NCI-H510A treated with DMSO at 0.1 percent for 48 hours (cell line): Measurements from ENCODE around the gene PIF1.
A peak's percentile ranks its signal among the peaks of the same experiment; 100 is the strongest.
"Not testable (repeated sequence)": the region's sequence is repeated elsewhere in the genome, so short reads cannot be mapped to it uniquely, and the experiment has no call there.

Experiments
- DNase-seq: peaks from one replicate; lab custom pipeline; 2025; lab: John Stamatoyannopoulos, UW

PIF1 gene

DNA sequence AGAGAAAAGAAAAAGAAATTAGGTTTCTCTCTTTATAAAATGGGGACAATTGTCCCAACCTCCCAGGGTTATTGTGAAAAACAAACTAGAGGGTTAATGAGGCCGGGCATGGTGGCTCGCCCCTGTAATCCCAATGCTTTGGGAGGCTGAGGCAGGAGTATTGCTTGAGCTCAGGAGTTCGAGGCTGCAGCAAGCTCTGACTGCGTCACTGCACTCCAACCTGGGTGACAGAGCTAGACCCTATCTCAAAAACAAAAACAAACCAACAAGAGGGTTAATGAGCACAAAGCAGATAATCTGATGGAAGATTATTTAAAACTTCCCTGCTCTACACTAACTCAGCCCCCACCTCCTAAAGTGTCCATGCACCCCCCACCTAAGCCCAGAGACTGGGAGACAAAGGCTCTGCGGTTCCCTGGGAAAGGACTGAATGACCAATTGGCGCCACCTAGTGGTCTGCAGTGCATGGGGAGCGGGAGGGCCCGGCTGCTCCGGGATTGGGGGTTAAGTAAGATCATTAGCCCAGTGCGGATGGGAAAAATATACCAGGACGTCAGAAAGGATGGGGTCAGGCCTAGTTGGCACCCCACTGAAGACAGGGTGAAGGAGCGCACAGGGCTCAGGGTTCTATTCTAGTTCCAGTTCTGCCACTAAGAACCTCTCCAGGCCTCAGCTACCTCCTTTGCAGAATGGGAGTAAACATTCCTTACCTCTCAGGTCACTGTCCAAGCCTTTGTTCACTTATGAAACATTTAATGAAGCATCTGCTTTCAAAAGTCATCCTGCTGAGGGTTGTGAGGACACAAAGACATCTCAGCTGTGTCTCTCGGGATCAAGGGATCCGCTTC lies 15.6 kb downstream of the PIF1 start:
- DNase-seq = peak; percentile 62

- no peak for DNase-seq
Observed at GRCh38 chr15:64808785-64809453, 16.5 kb downstream of the PIF1 start.

GRCh38 chr15:64807751-64808222 lies 17.7 kb downstream of the PIF1 start:
- no peak for DNase-seq

DNA sequence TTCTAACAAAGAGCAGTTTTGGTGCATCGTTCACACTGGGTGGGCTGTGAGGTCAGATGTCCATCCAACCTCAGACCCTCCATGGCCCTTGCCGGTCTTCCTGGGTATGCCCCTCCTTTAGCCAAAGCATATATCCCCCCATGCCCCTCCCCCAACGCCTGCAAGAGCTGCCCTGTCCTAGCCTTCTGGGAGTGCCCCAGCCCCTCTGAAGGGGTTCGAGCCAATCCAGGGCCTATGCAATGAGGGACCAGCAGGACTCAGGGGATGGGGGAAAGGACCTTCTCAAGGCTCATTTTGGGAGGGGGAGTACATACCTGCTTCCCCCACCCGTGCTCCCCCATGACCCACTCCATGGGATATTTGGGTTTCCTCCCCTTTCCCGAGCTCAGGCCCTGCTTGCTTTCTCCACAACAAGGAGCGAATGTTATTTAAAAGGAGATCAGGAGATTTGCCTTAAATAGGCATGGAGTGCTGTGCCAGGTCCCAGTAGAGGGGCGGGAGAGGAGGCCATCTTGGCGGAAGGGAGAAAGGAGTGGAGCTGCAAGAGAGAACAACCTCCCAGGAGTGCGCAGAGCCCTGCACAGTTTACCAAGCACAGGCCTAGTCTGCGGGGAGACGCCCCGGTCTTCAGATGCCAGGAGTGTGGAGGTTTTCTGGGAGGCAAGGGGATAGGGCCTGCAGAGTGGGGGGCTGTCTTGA lies 18.2 kb downstream of the PIF1 start:
- DNase-seq = no peak

DNA sequence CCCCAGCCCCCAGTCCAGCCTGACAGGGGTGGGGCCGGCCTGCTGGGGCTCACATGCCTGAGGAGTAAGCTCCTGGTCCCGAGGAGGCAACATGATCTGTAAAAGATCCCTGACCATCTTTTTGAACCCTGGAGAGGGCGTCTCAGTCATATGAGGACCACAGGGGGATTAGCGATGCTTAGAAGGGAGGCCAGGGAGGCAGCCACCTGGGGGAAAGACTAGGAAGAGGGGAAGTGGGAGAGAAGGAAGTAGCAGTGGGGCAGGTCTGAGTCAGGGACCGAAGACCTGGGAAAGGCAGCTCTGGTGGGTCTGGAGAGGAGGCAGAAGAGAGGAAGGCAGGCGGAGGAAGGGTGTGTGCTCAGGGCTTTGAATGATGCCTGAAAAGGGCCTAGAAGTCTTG lies 18.9 kb downstream of the PIF1 start:
- no peak for DNase-seq

- DNase-seq = no peak
Observed at GRCh38 chr15:64804619-64805018, 20.8 kb downstream of the PIF1 start.

GRCh38 chr15:64803526-64803925 lies 21.9 kb downstream of the PIF1 start:
- DNase-seq = no peak

DNA sequence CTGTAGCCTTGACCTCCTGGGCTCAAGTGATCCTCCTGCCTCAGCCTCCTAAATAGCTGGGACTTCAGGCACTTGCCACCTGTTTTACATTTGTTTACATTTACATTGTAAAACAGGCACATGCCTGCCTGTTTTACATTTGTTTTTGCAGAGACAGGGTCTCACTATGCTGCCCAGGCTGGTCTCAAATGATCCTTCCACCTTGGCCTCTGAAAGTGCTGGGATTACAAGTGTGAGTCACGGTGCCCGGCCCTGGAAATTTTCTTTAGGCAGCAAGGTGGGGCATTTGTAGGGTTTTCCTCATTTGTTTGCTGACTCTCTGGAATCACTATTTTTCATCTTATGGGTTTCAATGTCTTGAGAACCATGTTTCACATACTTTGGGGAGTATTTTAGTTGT lies 25.0 kb downstream of the PIF1 start:
- no peak for DNase-seq

DNA sequence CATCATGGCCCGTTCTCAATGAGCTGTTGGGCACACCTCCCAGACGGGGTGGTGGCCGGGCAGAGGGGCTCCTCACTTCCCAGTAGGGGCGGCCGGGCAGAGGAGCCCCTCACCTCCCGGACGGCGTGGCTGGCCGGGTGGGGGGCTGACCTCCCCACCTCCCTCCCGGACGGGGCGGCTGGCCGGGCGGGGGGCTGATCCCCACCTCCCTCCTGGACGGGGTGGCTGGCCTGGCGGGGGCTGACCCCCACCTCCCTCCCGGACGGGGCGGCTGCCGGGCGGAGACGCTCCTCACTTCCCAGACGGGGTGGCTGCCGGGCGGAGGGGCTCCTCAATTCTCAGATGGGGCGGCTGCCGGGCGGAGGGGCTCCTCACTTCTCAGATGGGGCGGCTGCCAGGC lies 26.5 kb downstream of the PIF1 start:
- not testable (repeated sequence) for DNase-seq

DNA sequence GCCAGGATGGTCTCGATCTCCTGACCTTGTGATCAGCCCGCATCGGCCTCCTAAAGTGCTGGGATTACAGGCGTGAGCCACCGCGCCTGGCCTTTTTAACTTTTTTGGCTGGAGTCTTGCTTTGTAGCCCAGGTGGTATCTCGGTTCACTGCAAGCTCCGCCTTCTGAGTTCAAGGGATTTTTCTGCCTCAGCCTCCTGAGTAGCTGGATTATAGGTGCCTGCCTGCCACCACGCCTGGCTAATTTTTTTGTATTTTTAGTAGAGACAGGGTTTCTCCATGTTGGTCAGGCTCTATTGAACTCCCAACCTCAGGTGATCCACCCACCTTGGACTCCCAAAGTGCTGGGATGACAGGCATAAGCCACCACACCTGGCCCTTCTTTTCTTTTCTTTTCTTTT lies 29.5 kb downstream of the PIF1 start:
- DNase-seq = not testable (repeated sequence)

DNA sequence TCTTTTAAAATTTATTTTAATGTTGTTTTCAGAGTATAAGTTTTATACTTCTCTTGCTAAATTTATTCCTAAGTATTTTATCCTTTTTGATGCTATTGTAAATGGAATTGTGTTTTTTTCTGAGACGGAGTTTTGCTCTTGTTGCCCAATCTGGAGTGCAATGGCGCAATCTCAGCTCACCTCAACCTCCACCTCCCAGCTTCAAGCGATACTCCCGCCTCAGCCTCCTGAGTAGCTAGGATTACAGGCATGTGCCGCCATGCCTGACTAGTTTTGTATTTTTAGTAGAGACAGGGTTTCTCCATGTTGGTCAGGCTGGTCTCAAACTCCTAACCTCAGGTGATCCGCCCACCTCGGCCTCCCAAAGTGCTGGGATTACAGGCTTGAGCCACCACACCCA lies 30.1 kb downstream of the PIF1 start:
- DNase-seq = not testable (repeated sequence)

GRCh38 chr15:64792282-64792681 lies 33.2 kb downstream of the PIF1 start:
- DNase-seq = no peak

- DNase-seq = no peak
Observed at GRCh38 chr15:64791401-64791800, 34.0 kb downstream of the PIF1 start.

- DNase-seq = no peak
Observed at GRCh38 chr15:64783796-64784195, 41.7 kb downstream of the PIF1 start.

DNA sequence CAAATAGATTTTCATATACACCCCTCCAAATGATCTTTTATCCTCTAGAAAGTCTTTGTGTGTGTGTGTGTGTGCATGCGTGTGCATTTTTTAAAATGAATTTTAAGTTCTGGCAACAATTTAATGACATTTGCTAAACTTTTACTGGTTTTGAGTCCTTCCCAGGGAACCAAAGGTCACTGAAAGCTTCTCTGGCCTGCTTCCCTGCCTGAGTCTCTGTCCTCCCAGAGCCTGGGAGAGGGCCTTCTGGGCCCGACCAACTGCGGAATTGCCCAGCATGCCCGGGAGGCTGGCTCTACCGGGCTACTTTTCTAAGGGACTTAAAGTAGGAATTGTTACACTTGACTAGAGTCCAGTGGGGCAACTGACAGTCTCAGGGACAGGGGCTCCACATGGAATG lies 42.7 kb downstream of the PIF1 start:
- no peak for DNase-seq

DNA sequence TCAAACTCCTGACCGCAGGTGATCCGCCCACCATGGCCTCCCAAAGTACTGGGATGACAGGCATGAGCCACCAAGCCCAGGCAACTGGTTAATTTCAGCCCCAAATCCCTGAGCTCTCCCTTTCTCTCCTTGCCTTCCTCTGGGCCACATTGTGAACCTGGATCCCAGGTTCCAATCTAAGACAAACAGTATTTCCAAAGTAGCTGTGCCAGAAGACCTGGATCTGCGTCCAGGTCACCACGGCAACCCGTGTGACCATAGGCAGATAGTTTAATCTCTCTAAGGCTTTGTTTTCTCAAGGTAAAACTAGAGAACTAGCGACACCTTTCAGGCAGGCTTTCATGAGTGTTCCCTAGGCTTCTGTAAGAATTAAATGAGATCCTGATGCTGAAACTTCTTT lies 44.1 kb downstream of the PIF1 start:
- no peak for DNase-seq

- DNase-seq = no peak
Observed at GRCh38 chr15:64780600-64781156, 44.8 kb downstream of the PIF1 start.

DNA sequence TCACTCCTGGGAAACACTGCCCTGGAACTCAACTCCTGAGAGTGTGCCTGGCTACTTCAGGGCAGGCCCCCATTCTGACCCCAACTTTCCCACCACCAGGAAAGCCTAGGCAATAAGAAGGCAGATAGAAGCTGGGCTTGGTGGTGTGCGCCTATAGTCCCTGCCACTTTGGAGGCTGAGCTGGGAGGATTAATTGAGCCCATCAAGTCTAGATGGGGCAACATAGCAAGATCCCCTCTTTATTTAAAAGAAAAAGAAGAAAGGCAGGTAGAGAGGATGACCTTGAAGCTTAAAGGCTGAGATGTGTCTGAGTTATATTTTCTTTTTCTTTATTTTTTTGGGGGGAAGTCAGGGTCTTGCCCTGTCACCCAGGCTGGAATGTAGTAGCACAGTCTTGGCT lies 45.8 kb downstream of the PIF1 start:
- no peak for DNase-seq

- DNase-seq = no peak
Observed at GRCh38 chr15:64779024-64779423, 46.4 kb downstream of the PIF1 start.

DNA sequence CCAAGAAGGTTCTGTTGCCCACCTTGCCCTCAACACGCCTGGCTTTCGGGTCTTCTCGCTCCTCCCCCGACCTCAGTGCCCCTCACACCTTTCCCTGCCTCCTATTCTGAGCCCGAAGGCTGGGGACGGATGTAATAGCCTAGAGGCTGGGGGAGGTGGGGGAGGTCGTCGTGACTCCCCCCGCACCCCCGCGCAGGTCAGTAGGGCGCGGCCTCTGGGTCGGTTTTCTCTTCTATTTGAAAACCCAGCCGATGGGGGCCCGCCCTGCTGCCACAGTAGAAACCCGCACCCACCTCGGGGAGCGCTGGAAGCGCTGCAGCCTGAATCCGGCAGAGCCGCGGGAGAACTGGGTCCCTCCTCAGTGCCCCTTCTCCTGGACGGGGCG lies 49.1 kb downstream of the PIF1 start:
- DNase-seq = no peak

DNA sequence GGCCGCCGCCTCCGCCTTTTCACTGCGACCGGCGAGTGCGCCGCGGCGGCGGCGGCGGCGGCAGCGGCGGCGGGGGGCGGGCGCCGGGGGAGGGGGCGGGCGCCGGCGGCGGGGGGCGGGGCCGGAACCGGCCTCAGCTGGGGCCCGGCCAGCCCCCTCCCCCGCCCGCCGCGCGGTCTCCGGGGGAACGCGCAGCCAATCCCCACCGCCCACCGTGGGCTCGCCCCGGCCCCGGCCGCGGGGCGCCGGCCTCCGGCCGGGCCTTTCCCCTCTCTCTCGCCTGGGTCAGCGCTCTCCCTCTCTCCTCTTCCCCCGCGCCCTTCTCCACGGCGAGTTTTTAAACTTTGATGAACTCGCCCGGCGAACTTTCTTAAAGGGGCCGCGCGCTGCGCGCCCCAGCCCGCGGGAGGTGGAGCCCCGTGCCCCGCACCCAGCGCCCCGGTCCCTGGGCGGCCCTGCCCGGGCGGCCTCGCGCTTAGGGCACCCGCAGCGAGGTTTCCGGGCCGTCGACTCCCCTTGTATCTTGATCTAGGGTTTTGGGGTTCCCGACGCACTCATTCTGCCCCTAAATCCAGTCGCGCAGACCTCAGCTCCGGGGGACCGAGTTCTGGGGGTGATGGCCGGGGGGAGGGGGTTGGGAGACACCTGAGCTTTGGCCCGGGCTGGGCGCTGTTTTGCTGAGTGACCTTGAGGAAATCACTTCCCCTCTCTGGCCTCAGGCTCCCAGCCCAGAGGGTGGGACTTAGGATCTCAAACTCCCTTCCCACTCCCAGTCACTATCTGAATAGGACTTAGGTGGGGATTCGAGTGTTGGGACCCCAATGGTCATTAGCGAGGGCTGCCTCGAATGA lies 49.7 kb downstream of the PIF1 start, which contains the start of gene RBPMS2:
TSS of gene RBPMS2 (minus strand) at position 39 of the 851 bp plus-strand sequence. CDS start 270 bp downstream, outside the sequence.
- no peak for DNase-seq
